Body of pancreas (tissue), 4 donors: ENCODE measurements around the gene RASAL1.

Experiments used
- POLR2A ChIP-seq, 3 donors: fragments of 450-650 bp; IDR thresholded peaks; one replicate each; pipeline ENCODE4 v1.6.1; 2016; ENCODE audit warnings: antibody characterized with exemption in 3 of 3, mild to moderate bottlenecking in 2 of 3
- TF ChIP-seq, protein P1 (sequence below), 7 experiments: fragments of 450-650 bp in 4 of 7; fragments of 200-600 bp in 3 of 7; sonication (generic) in 3 of 7; IDR thresholded peaks; one replicate each; pipeline ENCODE4 v1.5.1; 2016 to 2019; ENCODE audit warnings: antibody characterized with exemption in 7 of 7

DNA sequence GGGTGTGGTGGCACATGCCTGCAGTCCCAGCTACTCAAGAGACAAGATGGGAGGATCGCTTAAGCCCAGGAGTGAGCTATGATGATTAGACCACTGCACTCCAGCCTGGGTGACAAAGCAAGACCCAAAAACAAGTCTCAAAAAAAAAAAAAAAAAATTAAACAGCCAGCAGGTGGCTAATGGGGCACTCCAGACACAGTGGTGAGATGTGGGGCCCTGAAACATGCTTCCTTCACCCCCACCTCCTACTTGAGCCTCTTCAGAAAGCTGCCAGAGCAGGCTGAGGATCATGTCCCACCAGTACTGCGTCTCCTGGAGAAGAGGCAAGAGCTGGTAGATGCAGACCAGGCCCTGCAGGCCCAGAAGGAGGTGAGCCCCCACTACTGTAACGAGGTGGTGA is 16.1 kb upstream of the RASAL1 start:
- TF ChIP-seq, protein P1, sequence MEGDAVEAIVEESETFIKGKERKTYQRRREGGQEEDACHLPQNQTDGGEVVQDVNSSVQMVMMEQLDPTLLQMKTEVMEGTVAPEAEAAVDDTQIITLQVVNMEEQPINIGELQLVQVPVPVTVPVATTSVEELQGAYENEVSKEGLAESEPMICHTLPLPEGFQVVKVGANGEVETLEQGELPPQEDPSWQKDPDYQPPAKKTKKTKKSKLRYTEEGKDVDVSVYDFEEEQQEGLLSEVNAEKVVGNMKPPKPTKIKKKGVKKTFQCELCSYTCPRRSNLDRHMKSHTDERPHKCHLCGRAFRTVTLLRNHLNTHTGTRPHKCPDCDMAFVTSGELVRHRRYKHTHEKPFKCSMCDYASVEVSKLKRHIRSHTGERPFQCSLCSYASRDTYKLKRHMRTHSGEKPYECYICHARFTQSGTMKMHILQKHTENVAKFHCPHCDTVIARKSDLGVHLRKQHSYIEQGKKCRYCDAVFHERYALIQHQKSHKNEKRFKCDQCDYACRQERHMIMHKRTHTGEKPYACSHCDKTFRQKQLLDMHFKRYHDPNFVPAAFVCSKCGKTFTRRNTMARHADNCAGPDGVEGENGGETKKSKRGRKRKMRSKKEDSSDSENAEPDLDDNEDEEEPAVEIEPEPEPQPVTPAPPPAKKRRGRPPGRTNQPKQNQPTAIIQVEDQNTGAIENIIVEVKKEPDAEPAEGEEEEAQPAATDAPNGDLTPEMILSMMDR (IDR thresholded peaks at IDR 0.05), result no peak
- TF ChIP-seq POLR2A (IDR thresholded peaks at IDR 0.05), result no peak
